ENCODE measurements around the gene TCEANC.
"Not testable (repeated sequence)": the region's sequence is repeated elsewhere in the genome, so short reads cannot be mapped to it uniquely, and the experiment has no call there.

TCEANC gene

GRCh38 chrX:13659063-13659462 lies 6.1 kb downstream of the TCEANC start:
- no peak for DNase-seq

- no peak for DNase-seq
Measured at GRCh38 chrX:13661735-13662288, 8.9 kb downstream of the TCEANC start.

GRCh38 chrX:13662355-13662791 lies 9.4 kb downstream of the TCEANC start:
- DNase-seq, result no peak

- DNase-seq, result no peak
Measured at GRCh38 chrX:13664020-13664419, 11.1 kb downstream of the TCEANC start.

GRCh38 chrX:13666836-13667235 lies 13.9 kb downstream of the TCEANC start:
- DNase-seq, result no peak

- no peak for DNase-seq
Measured at GRCh38 chrX:13667919-13668318, 15.0 kb downstream of the TCEANC start.

- DNase-seq, result no peak
Measured at GRCh38 chrX:13669246-13669737, 16.4 kb downstream of the TCEANC start.

GRCh38 chrX:13669755-13670154 lies 16.8 kb downstream of the TCEANC start:
- DNase-seq, result not testable (repeated sequence)

- DNase-seq, result no peak
Measured at GRCh38 chrX:13670197-13670596, 17.3 kb downstream of the TCEANC start.

- DNase-seq, result no peak
Measured at GRCh38 chrX:13673016-13673415, 20.1 kb downstream of the TCEANC start.

GRCh38 chrX:13676885-13677284 lies 23.9 kb downstream of the TCEANC start:
- DNase-seq, result no peak

GRCh38 chrX:13679700-13680099 lies 26.8 kb downstream of the TCEANC start:
- DNase-seq, result not testable (repeated sequence)

GRCh38 chrX:13681595-13681994 lies 28.7 kb downstream of the TCEANC start:
- no peak for DNase-seq

GRCh38 chrX:13684361-13684760 lies 31.4 kb downstream of the TCEANC start:
- no peak for DNase-seq

GRCh38 chrX:13685126-13685763 lies 32.3 kb downstream of the TCEANC start:
- DNase-seq, result no peak

GRCh38 chrX:13687203-13687602 lies 34.3 kb downstream of the TCEANC start:
- no peak for DNase-seq

GRCh38 chrX:13688384-13688957 lies 35.5 kb downstream of the TCEANC start:
- DNase-seq, result no peak

- peak; percentile 61 for DNase-seq
Measured at GRCh38 chrX:13688958-13689740, 36.2 kb downstream of the TCEANC start, which contains the start of gene RAB9A. TSS of gene RAB9A (plus strand) at chrX:13689128. CDS start at chrX:13708747, 19,619 bp downstream.

GRCh38 chrX:13689741-13690211 lies 36.8 kb downstream of the TCEANC start:
- no peak for DNase-seq

- no peak for DNase-seq
Measured at GRCh38 chrX:13690836-13691235, 37.9 kb downstream of the TCEANC start.

- no peak for DNase-seq
Measured at GRCh38 chrX:13691841-13692371, 39.0 kb downstream of the TCEANC start.

GRCh38 chrX:13692771-13693231 lies 39.9 kb downstream of the TCEANC start:
- no peak for DNase-seq
